ENCODE results near the gene FAM222B.

The FAM222B gene

GRCh38 chr17:28861393-28862203 is 19.0 kb upstream of the FAM222B start:
- H3K27ac ChIP-seq, result no peak overlapping the region
- TF ChIP-seq CTCF (IDR thresholded peaks at IDR 0.05), result no peak
- no peak overlapping the region for H3K4me3 ChIP-seq
- DNase-seq (ENCODE audit: low spot score), result no peak

GRCh38 chr17:28860363-28860808 is 17.8 kb upstream of the FAM222B start:
- no peak for TF ChIP-seq CTCF (IDR thresholded peaks at IDR 0.05)
- no peak overlapping the region for H3K4me3 ChIP-seq
- no peak for DNase-seq (ENCODE audit: low spot score)
- H3K27ac ChIP-seq, result no peak overlapping the region

- no peak for TF ChIP-seq CTCF (IDR thresholded peaks at IDR 0.05)
- DNase-seq (ENCODE audit: low spot score), result no peak
- Histone ChIP-seq H3K27ac (no peak overlapping the region), H3K4me3 (no peak overlapping the region)
These were observed 16.3 kb upstream of the FAM222B start for GRCh38 chr17:28858801-28859355.

GRCh38 chr17:28857905-28858800 is 15.6 kb upstream of the FAM222B start:
- Histone ChIP-seq H3K27ac (no peak overlapping the region), H3K4me3 (no peak overlapping the region)
- no peak for DNase-seq (ENCODE audit: low spot score)
- TF ChIP-seq CTCF (IDR thresholded peaks at IDR 0.05), result no peak

GRCh38 chr17:28856028-28856574 is 13.5 kb upstream of the FAM222B start:
- H3K4me3 ChIP-seq, result no peak overlapping the region
- no peak for DNase-seq (ENCODE audit: low spot score)
- no peak overlapping the region for H3K27ac ChIP-seq
- no peak for TF ChIP-seq CTCF (IDR thresholded peaks at IDR 0.05)

GRCh38 chr17:28855336-28855679 is 12.7 kb upstream of the FAM222B start:
- DNase-seq (ENCODE audit: low spot score), result no peak
- Histone ChIP-seq H3K4me3 (peak overlapping the region; percentile 71), H3K27ac (peak overlapping the region; percentile 44 to 61)
- TF ChIP-seq CTCF (IDR thresholded peaks at IDR 0.05), result no peak

Measured in coronary artery (tissue), 2 donors.